H1 (cell line): Measurements from ENCODE around the gene IP6K3. TPM values are rescaled to one million over a fixed set of nuclear protein-coding genes. Genes with fewer than 3 reads are reported as not detected.

Source experiments
- CTCF ChIA-PET: fragments of 300-600 bp; sonication (Branson Sonifier 250); formaldehyde crosslinking; loops from one replicate; lab custom pipeline; 2021; ENCODE audit not compliant: partially characterized antibody; lab: Charles Lee
- POLR2A ChIA-PET: fragments of 300-600 bp; sonication (Branson Sonifier 250); formaldehyde crosslinking; loops from one replicate; lab custom pipeline; 2021; ENCODE audit warnings: inconsistent platforms; ENCODE audit not compliant: partially characterized antibody; lab: Charles Lee
- DNase-seq, 2 experiments: peaks; one replicate each; pipeline versions ENCODE4 v3.0.0 to v3.0.0-alpha.2; 2010 to 2022; ENCODE audit warnings: low spot score in 2 of 2, low read depth in 1 of 2, mixed read lengths in 1 of 2
- FAIRE-seq: peaks from 2 replicates; lab custom pipeline; 2011; peaks lifted over from hg19 to GRCh38; lab: Jason Lieb, UNC
- H2AFZ ChIP-seq: 2 replicates; pipeline ENCODE4 v1.8.1; 2012; ENCODE audit warnings: low read length, inconsistent platforms
- H2AK5ac ChIP-seq: 2 replicates; pipeline ENCODE4 v1.6.1; 2013; ENCODE audit warnings: low read depth, low read length
- H2BK120ac ChIP-seq: replicated peaks from 2 replicates; pipeline ENCODE3; 2013; ENCODE audit warnings: low read depth, low read length, inconsistent platforms
- H2BK12ac ChIP-seq: 2 replicates; pipeline ENCODE4 v1.6.1; 2013; ENCODE audit warnings: low read depth, low read length
- H2BK15ac ChIP-seq: 2 replicates; pipeline ENCODE4 v1.6.1; 2013; ENCODE audit warnings: low read length
- H2BK20ac ChIP-seq: 2 replicates; pipeline ENCODE4 v1.6.1; 2013; ENCODE audit warnings: low read length
- H2BK5ac ChIP-seq: 2 replicates; pipeline ENCODE4 v1.6.1; 2013; ENCODE audit warnings: low read depth, low read length
- H3K14ac ChIP-seq: 2 replicates; pipeline ENCODE4 v1.6.1; 2013; ENCODE audit warnings: inconsistent platforms; ENCODE audit not compliant: insufficient read length
- H3K18ac ChIP-seq: 2 replicates; pipeline ENCODE4 v1.6.1; 2013; ENCODE audit warnings: low read length; ENCODE audit errors: extremely low read depth
- H3K23ac ChIP-seq: 2 replicates; pipeline ENCODE4 v1.6.1; 2013; ENCODE audit warnings: inconsistent platforms; ENCODE audit not compliant: insufficient read length
- H3K23me2 ChIP-seq: 2 replicates; pipeline ENCODE4 v1.6.1; 2013; ENCODE audit warnings: low read depth, low read length
- H3K27ac ChIP-seq: 2 replicates; pipeline ENCODE4 v1.6.1; 2011; ENCODE audit warnings: low read depth, low read length, inconsistent platforms
- H3K27me3 ChIP-seq, 4 experiments: replicated peaks in 1 of 4; 1 replicate in 1 of 4; 2 replicates in 3 of 4; pipeline versions ENCODE4 v1.6.1 to v1.8.1; 2011 to 2013; ENCODE audit warnings: low read length in 3 of 4, mild to moderate bottlenecking in 3 of 4, inconsistent platforms in 2 of 4, mixed read lengths in 2 of 4, moderate library complexity in 1 of 4; ENCODE audit not compliant: control insufficient read depth in 3 of 4, insufficient read depth in 3 of 4; ENCODE audit errors: extremely low read depth in 1 of 4
- H3K36me3 ChIP-seq, 4 experiments: 2 replicates each; pipeline versions ENCODE4 v1.6.1 to v1.8.1; 2011 to 2013; ENCODE audit warnings: mild to moderate bottlenecking in 4 of 4, low read length in 3 of 4, moderate library complexity in 2 of 4, control low read depth in 1 of 4, inconsistent platforms in 1 of 4; ENCODE audit not compliant: insufficient read depth in 4 of 4, control insufficient read depth in 2 of 4
- H3K4ac ChIP-seq: replicated peaks from 2 replicates; pipeline ENCODE3; 2013; ENCODE audit warnings: low read length, low read depth, mixed read lengths, inconsistent platforms; ENCODE audit not compliant: insufficient read length
- H3K4me1 ChIP-seq, 4 experiments: replicated peaks in 1 of 4; 1 replicate in 1 of 4; 2 replicates in 3 of 4; pipeline versions ENCODE4 v1.6.1 to v1.8.1; 2011 to 2013; ENCODE audit warnings: low read length in 3 of 4, inconsistent platforms in 2 of 4, mixed read lengths in 1 of 4; ENCODE audit not compliant: insufficient read depth in 4 of 4, control insufficient read depth in 3 of 4
- H3K4me2 ChIP-seq, 2 experiments: 2 replicates each; pipeline versions ENCODE4 v1.6.1 to v1.8.1; 2011 to 2013; ENCODE audit warnings: low read depth in 2 of 2, low read length in 2 of 2, control low read depth in 1 of 2, inconsistent platforms in 1 of 2, mild to moderate bottlenecking in 1 of 2; ENCODE audit not compliant: insufficient read depth in 1 of 2
- H3K4me3 ChIP-seq, 4 experiments: fragments of 200-600, 300-600 bp in 1 of 4; sonication (generic), shearing (Covaris generic), sonication (Bioruptor Twin) in 1 of 4; 2 replicates each; pipeline versions ENCODE4 v1.5.1 to v1.8.1; 2011 to 2016; ENCODE audit warnings: low read length in 4 of 4, low read depth in 3 of 4, control low read depth in 2 of 4, inconsistent platforms in 2 of 4, mild to moderate bottlenecking in 2 of 4, mixed read lengths in 1 of 4, moderate library complexity in 1 of 4; ENCODE audit not compliant: insufficient read depth in 2 of 4; ENCODE audit errors: extremely low read depth in 1 of 4
- H3K56ac ChIP-seq: replicated peaks from 2 replicates; pipeline ENCODE3; 2013; ENCODE audit warnings: low read depth, mild to moderate bottlenecking, mixed read lengths, low read length, inconsistent platforms; ENCODE audit not compliant: insufficient read length
- H3K79me1 ChIP-seq: 2 replicates; pipeline ENCODE4 v1.6.1; 2013; ENCODE audit warnings: low read depth, low read length, control low read depth
- H3K79me2 ChIP-seq, 2 experiments: 2 replicates each; pipeline versions ENCODE4 v1.6.1 to v1.8.1; 2012 to 2013; ENCODE audit warnings: low read length in 2 of 2, mild to moderate bottlenecking in 2 of 2, inconsistent platforms in 1 of 2; ENCODE audit not compliant: insufficient read depth in 2 of 2, control insufficient read depth in 1 of 2
- H3K9ac ChIP-seq, 4 experiments: replicated peaks in 1 of 4; 1 replicate in 1 of 4; 2 replicates in 3 of 4; pipeline versions ENCODE4 v1.6.1 to v1.8.1; 2011 to 2013; ENCODE audit warnings: low read depth in 3 of 4, low read length in 3 of 4, control low read depth in 2 of 4, mild to moderate bottlenecking in 2 of 4, moderate library complexity in 2 of 4, inconsistent platforms in 1 of 4; ENCODE audit errors: extremely low read depth in 1 of 4
- H3K9me3 ChIP-seq, 2 experiments: 2 replicates each; pipeline versions ENCODE4 v1.6.1 to v1.8.1; 2012 to 2013; ENCODE audit warnings: mild to moderate bottlenecking in 2 of 2, moderate library complexity in 2 of 2, control low read depth in 1 of 2, inconsistent platforms in 1 of 2, low read depth in 1 of 2, low read length in 1 of 2, mixed read lengths in 1 of 2; ENCODE audit not compliant: insufficient read depth in 2 of 2
- H4K20me1 ChIP-seq, 2 experiments: replicated peaks in 1 of 2; 2 replicates each; pipeline versions ENCODE3 to v1.8.1; 2011 to 2013; ENCODE audit warnings: inconsistent platforms in 2 of 2, low read length in 2 of 2, mild to moderate bottlenecking in 1 of 2; ENCODE audit not compliant: insufficient read depth in 2 of 2, control insufficient read depth in 1 of 2
- H4K5ac ChIP-seq: 2 replicates; pipeline ENCODE4 v1.6.1; 2013; ENCODE audit warnings: low read length, low read depth, mixed read lengths, inconsistent platforms; ENCODE audit not compliant: insufficient read length
- H4K8ac ChIP-seq: 2 replicates; pipeline ENCODE4 v1.8.0; 2013; ENCODE audit warnings: mild to moderate bottlenecking, moderate library complexity, low read length, inconsistent platforms; ENCODE audit not compliant: insufficient read depth; ENCODE audit errors: extremely low read depth
- H4K91ac ChIP-seq: replicated peaks from 2 replicates; pipeline ENCODE3; 2013; ENCODE audit warnings: low read length, mixed read lengths, inconsistent platforms; ENCODE audit not compliant: insufficient read length
- ASH2L ChIP-seq: fragments of 200-600, 300-600 bp; sonication (generic); IDR thresholded peaks from one replicate; pipeline ENCODE4 v1.7.1; 2017; ENCODE audit warnings: low read length
- ATF3 ChIP-seq: IDR thresholded peaks from 2 replicates; pipeline ENCODE4 v1.6.1; 2011; ENCODE audit warnings: low read depth, mild to moderate bottlenecking, low read length; ENCODE audit not compliant: insufficient read depth
- EP300 ChIP-seq, 2 experiments: IDR thresholded peaks; 1 replicate in 1 of 2; 2 replicates in 1 of 2; pipeline ENCODE4 v1.6.1; 2011 to 2012; ENCODE audit warnings: low read depth in 2 of 2, low read length in 2 of 2, mild to moderate bottlenecking in 2 of 2, borderline replicate concordance in 1 of 2, inconsistent platforms in 1 of 2, moderate library complexity in 1 of 2
- EZH2 ChIP-seq: fragments of 200-600 bp; sonication (generic); IDR thresholded peaks from 2 replicates; pipeline ENCODE4 v1.7.1; 2012; ENCODE audit warnings: low read depth, mild to moderate bottlenecking, moderate library complexity, low read length, inconsistent platforms; ENCODE audit not compliant: severe bottlenecking
- NRF1 ChIP-seq: IDR thresholded peaks from 2 replicates; pipeline ENCODE4 v1.6.1; 2011; ENCODE audit warnings: mild to moderate bottlenecking, low read depth, low read length, improper control_type of control experiment
- POLR2A ChIP-seq, 2 experiments: IDR thresholded peaks; 1 replicate in 1 of 2; 2 replicates in 1 of 2; pipeline ENCODE4 v1.6.1; 2011; ENCODE audit warnings: low read depth in 2 of 2, low read length in 2 of 2, mild to moderate bottlenecking in 2 of 2; ENCODE audit errors: control extremely low read depth in 1 of 2
- POLR2AphosphoS5 ChIP-seq: IDR thresholded peaks from 2 replicates; pipeline ENCODE4 v1.6.1; 2011; ENCODE audit warnings: low read depth, low read length
- SAP30 ChIP-seq: fragments of 300-600 bp; sonication (generic); IDR thresholded peaks from 2 replicates; pipeline ENCODE4 v1.7.1; 2012; ENCODE audit warnings: low read length, moderate library complexity, mild to moderate bottlenecking, inconsistent platforms; ENCODE audit not compliant: insufficient read depth, insufficient replicate concordance
- SP2 ChIP-seq: IDR thresholded peaks from 2 replicates; pipeline ENCODE4 v1.6.1; 2012; ENCODE audit warnings: mild to moderate bottlenecking, low read length, inconsistent platforms
- SP4 ChIP-seq: IDR thresholded peaks from 2 replicates; pipeline ENCODE4 v1.6.1; 2012; ENCODE audit warnings: low read length, inconsistent platforms
- SRF ChIP-seq: IDR thresholded peaks from 2 replicates; pipeline ENCODE4 v1.6.1; 2011; ENCODE audit warnings: mild to moderate bottlenecking, low read depth, low read length, moderate library complexity
- WGBS, 2 experiments: shearing (Covaris generic) in 1 of 2; methylation state at CpG; one replicate each; pipeline versions ENCODE4 v1.1.6 to v1.1.7; 2013 to 2015; ENCODE audit warnings: low lambda C conversion rate in 2 of 2, mixed read lengths in 2 of 2, inconsistent platforms in 1 of 2, low coverage in 1 of 2, missing lambda C conversion rate in 1 of 2; ENCODE audit not compliant: insufficient replicate concordance in 2 of 2, insufficient coverage in 1 of 2, insufficient read length in 1 of 2; ENCODE audit errors: extremely low coverage in 1 of 2, missing lambda C conversion rate in 1 of 2; 5-methylcytosine and 5-hydroxymethylcytosine counted together
- polyA plus RNA-seq, 7 experiments: library from polyadenylated mRNA; depleted of rRNA in 3 of 7; stranded (reverse) in 5 of 7; unstranded in 2 of 7; fragments of >200 nt in 5 of 7; fragments of 200-250 nt in 2 of 7; gene quantifications; 1 replicate in 5 of 7; 2 replicates in 1 of 7; 4 replicates in 1 of 7; pipeline versions ENCODE4 v1.2.1 to v1.2.3, GENCODE V29; 2011 to 2013; ENCODE audit warnings: missing spikeins in 2 of 7, mixed read lengths in 2 of 7
- total RNA-seq: library from RNA; stranded (reverse); fragmentation: NEBNext Ultra II Directional; extraction: Animal tissue kit (Norgen Biotek cat#: 25700); gene quantifications from 2 replicates; pipeline ENCODE4 v1.2.1, GENCODE V29; 2021

Gene IP6K3
- total and polyA plus RNA-seq, 2 of the 8 experiments (the other 6 are each of a cell fraction or from before 2014, with no cell fraction given) = 0.22 to 0.73 TPM

- Histone ChIP-seq H2BK12ac (0 out of 2 replicates have a peak overlapping the region, but pooled peaks have one; percentile 72), H4K5ac (peak overlapping the region; percentile 73), H3K14ac (no peak overlapping the region), H3K9me3 (no peaks in the 10 kb centered on the region), H3K79me1 (peaks cover 8% of the 10 kb centered on the region), H2AFZ (no peak overlapping the region), H2BK20ac (no peak overlapping the region), H3K9ac (peak overlapping the region; percentile 70 to 84 (median 80)), H2BK5ac (peak overlapping the region; percentile 81), H4K20me1 (peaks cover 0 to 2% of the 10 kb centered on the region in 2 experiments), H3K4ac (no peak overlapping the region), H2BK15ac (no peak overlapping the region; the same call in 1 of the 2 replicates), H3K79me2 (peaks cover 11 to 45% of the 10 kb centered on the region in 2 experiments), H2AK5ac (no peak overlapping the region), H3K36me3 (peaks cover 8 to 25% (median 15%) of the 10 kb centered on the region in 4 experiments), H3K4me2 (peak overlapping the region; percentile 83 to 93), H4K8ac (peak overlapping the region; percentile 95), H3K23me2 (peaks cover 2% of the 10 kb centered on the region), H3K27me3 (no peaks in the 10 kb centered on the region), H3K4me3 (peak overlapping the region; percentile 59 to 94 (median 74)), H3K18ac (peak overlapping the region; percentile 62), H2BK120ac (no peak overlapping the region), H4K91ac (peak overlapping the region; percentile 36), H3K4me1 (peaks cover 18 to 60% (median 27%) of the 10 kb centered on the region in 4 experiments), H3K56ac (peak overlapping the region; percentile 34), H3K23ac (no peak overlapping the region), H3K27ac (peak overlapping the region; percentile 76)
- no peak for DNase-seq
- 1% methylated on average over 43 of the region's 53 CpGs; no CpG with 5 or more reads in 1 of the 2 experiments for WGBS, 2 experiments
- POLR2A ChIA-PET = interaction anchor here (0.8 to 4.5 kb wide), 10 partner anchors 8 to 231 kb away, joined by 3 to 39 read pairs (median 3); no protein-coding TSS in a partner anchor
- no peak for FAIRE-seq
- CTCF ChIA-PET = interaction anchor here (0.8 to 2.2 kb wide), 14 partner anchors 8 to 354 kb away, joined by 3 to 11 read pairs (median 5); partner anchors contain the start of gene MLN
- TF ChIP-seq EP300 (IDR thresholded peaks at IDR 0.05; ENCODE audit: borderline replicate concordance in 1 of 2, low read depth in 2 of 2, low read length in 2 of 2) = no peak
- no peak for TF ChIP-seq NRF1
- no peak for TF ChIP-seq SAP30
- no peak for TF ChIP-seq POLR2AphosphoS5
- TF ChIP-seq POLR2A (IDR thresholded peaks at IDR 0.05; ENCODE audit: control extremely low read depth in 1 of 2, low read depth in 2 of 2, low read length in 2 of 2) = peak in 1 of 2 experiments; percentile 36; a peak in 1 of 3 replicates
- no peak for TF ChIP-seq SP2
- no peak for TF ChIP-seq SRF
- TF ChIP-seq ATF3 = no peak
- TF ChIP-seq ASH2L = no peak
- TF ChIP-seq SP4 = no peak
- TF ChIP-seq EZH2 = no peak
These were observed 41.4 kb upstream of the IP6K3 start for GRCh38 chr6:33787954-33788693.
